Measurements from ENCODE around the gene DMRT1.
"Not testable (repeated sequence)": the region's sequence is repeated elsewhere in the genome, so short reads cannot be mapped to it uniquely, and the experiment has no call there.

Gene DMRT1

GRCh38 chr9:980640-981039, 139.1 kb downstream of the DMRT1 start:
- DNase-seq (ENCODE audit: low read depth) = no peak
- no peak overlapping the region for H3K4me3 ChIP-seq (ENCODE audit: low read depth, low read length)

- H3K4me3 ChIP-seq (ENCODE audit: low read depth, low read length) = no peak overlapping the region
- no peak for DNase-seq (ENCODE audit: low read depth)
These were observed 140.0 kb downstream of the DMRT1 start for GRCh38 chr9:981491-981898.

DNA sequence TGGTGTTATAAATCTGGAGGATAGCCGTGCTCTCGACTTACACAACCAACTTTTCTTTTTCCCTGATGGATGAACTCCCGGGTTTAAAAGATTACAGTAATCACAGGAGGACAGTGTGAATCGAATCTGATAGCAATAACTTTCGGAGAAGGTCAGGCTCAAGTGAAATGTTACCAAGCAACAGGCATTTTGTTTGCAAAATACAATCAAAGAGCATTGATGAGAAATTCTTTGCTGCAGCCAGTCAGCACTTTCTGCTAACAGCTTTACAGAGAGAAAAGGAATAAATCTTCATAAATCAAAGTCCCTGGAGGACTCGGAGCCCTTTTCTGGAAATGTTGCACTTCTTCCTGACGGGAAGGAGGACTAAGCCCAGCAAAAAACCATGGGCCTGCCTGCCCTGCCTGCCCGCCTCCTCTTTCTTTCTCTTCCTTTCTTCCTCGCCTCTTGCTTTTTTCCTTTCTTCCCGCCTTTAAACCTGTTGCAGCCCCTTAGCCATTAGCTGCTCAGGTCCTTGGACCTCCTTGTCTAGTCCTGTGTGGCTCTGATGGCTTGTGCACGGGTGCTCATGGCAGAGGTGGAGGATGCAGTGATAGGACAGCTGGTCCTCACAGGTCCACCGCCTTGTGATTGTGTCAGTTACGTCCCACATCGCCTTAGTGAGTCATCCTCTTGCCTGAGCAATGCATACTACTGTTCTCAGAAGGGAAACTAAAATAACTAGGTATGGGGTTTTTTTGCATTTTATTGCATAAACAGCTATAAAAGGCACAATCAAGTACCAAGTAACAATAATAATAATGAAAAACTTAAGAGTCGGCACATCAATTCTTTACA, 141.1 kb downstream of the DMRT1 start:
- no peak for DNase-seq (ENCODE audit: low read depth)

DNA sequence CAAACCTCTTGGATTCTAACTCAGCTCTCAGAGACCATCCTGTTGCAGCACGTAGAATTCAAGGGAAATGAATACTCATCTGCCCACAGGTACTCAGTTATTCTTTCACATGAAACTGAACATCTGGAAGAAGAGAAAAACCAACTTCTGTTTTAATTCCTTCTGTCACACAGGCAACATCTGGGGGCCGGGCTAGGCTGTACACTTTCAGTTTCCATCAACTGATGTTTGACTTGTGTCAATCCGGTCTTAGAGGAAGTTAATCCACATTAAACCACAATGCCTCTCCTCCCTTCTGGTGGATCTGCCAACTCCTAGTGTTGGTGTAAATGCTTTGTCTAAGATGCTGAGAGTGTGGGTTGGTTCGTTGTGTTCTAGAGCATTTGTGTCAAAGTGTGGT, 152.5 kb downstream of the DMRT1 start:
- H3K4me3 ChIP-seq (ENCODE audit: low read depth, low read length) = no peak overlapping the region
- no peak for DNase-seq (ENCODE audit: low read depth)

More for the DNA sequence above, 141.1 kb downstream of the DMRT1 start:
- no peak overlapping the region for H3K4me3 ChIP-seq (ENCODE audit: low read depth, low read length)

DNA sequence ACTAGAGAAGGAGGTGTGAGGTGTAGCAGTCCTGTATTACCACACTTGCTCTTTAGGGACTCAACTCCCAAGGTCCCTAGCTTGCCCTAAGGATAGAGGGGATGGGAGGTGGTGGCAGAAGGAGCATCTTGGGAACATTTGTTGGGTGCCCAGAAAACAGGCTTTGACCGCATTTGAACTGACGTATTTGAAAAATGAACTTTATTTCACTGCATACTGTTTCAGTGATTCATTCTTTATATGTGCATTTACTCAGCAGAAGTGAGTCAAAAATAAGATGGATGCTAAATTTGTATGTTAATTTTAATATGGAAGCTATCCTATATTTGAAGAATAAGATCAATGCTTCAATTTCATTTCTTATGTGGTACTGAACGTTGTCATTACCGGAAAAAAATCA, 153.7 kb downstream of the DMRT1 start:
- DNase-seq (ENCODE audit: low read depth) = no peak
- H3K4me3 ChIP-seq (ENCODE audit: low read depth, low read length) = no peak overlapping the region

DNA sequence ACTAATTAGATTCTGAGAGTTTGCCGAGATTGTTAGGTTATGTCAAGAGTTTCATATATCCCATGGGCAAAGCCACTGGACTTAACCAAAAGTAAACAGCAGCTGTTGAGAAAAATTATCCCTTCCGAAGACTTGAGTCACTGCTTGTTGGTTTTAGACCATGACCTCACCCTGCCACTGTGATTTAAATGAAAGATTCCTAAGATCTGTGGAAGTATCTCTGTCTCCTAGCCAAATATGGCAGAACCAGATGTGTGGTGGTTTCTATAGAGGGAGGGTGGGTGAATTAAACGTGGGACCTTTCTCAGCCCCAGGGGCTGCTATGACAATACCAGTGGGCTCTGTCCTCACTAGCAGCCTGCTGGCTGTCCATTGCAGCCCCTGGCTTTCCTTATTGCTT, 154.3 kb downstream of the DMRT1 start:
- DNase-seq (ENCODE audit: low read depth) = peak; percentile 59
- no peak overlapping the region for H3K4me3 ChIP-seq (ENCODE audit: low read depth, low read length)

DNA sequence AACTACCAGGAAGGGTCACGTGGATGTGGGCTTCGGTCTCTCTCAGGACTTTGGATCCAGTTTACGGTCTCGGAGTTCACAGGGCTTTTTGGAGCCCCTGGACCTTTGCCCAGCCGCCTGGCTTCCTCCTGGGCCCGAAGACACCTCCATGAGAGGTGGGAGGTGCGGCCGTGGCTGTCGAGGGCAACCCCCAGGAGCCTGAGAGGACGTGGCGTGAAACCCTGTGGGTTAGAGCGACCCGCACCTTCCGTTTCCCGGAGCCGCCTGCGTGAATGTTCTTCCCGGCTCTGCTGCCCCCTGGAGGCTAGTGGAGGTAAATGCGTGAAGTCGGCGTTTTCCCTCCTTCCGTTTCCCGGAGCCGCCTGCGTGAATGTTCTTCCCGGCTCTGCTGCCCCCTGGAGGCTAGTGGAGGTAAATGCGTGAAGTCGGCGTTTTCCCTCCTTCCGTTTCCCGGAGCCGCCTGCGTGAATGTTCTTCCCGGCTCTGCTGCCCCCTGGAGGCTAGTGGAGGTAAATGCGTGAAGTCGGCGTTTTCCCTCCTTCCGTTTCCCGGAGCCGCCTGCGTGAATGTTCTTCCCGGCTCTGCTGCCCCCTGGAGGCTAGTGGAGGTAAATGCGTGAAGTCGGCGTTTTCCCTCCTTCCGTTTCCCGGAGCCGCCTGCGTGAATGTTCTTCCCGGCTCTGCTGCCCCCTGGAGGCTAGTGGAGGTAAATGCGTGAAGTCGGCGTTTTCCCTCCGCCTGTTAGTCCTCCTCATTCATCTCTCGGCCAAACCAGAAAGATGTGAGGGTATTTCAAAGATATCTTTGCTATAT, 157.0 kb downstream of the DMRT1 start:
- not testable (repeated sequence) for H3K4me3 ChIP-seq (ENCODE audit: low read depth, low read length); DNase-seq (ENCODE audit: low read depth)

GRCh38 chr9:1001838-1002237, 160.3 kb downstream of the DMRT1 start:
- DNase-seq (ENCODE audit: low read depth) = no peak
- no peak overlapping the region for H3K4me3 ChIP-seq (ENCODE audit: low read depth, low read length)

DNA sequence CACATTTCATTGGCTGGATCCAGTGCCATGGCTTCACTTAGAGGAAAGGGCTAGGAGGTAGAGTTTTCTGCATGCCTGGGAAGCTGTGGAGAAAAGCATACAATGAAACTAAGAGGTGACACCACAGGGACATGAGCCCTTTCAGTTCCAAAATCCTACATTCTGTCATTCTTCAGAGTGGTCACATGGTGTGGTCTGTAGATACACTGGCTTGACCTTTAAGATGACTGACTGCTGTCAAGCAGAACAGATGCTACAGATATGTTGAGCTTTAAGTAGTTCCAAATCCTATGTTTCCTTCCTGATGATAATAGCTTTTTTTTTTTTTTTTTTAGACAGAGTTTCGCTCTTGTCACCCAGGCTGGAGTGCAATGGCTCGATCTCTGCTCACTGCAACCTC, 161.2 kb downstream of the DMRT1 start:
- DNase-seq (ENCODE audit: low read depth) = no peak
- no peak overlapping the region for H3K4me3 ChIP-seq (ENCODE audit: low read depth, low read length)

DNA sequence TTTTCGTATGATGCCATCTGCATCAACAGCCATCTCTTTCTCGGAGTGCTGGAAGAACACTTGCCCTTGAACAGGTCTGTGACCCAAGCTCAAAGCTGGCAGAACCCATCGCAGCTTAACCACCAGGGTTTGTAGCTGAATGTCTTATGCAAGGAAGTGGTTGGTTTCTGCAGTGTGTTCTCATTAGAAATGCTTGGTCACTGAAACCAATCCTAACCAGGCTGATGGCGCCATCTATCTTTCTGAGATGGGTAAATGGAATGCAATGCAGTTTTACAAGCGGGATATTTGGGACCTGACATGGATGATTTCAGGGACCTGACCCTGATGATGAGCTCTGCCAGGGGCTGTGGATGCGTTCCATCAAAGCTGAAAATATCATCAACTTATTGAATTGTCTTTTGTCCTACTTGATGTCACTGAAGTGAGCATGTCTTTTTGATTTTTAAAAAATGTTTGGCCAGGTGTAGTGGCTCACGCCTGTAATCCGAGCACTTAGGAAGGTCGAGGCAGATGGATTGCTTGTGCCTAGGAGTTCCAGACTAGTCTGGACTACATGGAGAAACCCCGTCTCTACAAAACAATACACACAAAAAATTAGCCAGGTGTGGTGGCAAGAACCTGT, 163.7 kb downstream of the DMRT1 start:
- no peak for DNase-seq (ENCODE audit: low read depth)
- no peak overlapping the region for H3K4me3 ChIP-seq (ENCODE audit: low read depth, low read length)

DNA sequence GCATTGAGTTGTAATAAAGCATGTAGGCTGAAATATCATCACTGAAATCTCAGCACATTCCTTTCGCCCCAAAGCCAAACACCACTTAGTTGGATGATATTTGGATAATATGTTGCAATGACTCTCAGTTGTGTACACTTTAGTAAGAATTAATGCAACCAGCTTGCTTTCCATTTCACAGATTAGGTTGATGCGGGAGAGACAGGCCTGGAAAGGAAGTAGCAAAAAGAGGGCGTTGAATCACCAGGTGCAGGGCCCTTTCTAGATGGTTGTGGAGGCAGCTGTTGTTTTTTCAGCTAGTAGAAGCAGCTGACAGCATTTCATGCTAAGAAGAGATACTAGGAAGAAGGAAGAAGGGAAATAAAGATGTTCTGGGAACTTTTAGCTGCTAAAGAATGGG, 165.8 kb downstream of the DMRT1 start:
- H3K4me3 ChIP-seq (ENCODE audit: low read depth, low read length) = no peak overlapping the region
- DNase-seq (ENCODE audit: low read depth) = no peak

DNA sequence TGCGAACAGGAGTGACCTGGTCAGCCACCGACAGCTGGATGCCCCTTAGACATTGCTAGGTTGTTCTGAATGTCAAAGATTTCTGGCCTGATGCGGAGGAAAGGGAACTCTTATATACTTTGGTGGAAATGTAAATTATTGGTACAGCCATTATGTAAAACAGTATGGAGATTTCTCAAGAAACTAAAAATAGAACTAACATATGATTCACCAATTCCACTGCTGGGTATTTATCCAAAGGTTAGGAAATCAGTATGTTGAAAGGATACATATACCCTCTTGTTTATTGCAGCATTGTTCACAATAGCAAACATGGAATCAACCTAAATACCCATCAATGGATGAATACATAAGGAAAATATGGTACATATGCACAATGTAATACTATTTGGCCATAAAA, 166.7 kb downstream of the DMRT1 start:
- no peak for DNase-seq (ENCODE audit: low read depth)
- no peak overlapping the region for H3K4me3 ChIP-seq (ENCODE audit: low read depth, low read length)

- no peak for DNase-seq (ENCODE audit: low read depth)
- H3K4me3 ChIP-seq (ENCODE audit: low read depth, low read length) = no peak overlapping the region
These were observed 167.7 kb downstream of the DMRT1 start for GRCh38 chr9:1009101-1009707.

DNA sequence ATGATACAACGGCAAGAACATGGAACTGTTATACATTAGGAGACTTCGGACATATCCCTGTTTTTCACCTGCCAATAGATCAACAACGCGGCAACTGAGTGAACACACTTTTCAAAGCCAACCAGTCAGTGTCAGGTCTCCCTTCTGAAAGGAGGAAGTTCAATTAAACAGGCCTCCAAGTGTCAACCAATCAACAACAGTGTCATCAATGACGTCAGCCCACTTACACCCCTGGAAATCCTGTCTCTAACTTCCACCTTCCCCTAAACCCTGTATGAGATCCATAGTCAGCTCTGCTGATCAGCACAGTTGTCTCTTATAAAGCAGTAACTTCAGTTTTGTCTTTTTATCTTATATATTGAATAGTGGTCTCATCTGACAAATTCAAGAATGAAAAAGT, 171.5 kb downstream of the DMRT1 start:
- DNase-seq (ENCODE audit: low read depth) = no peak

DNA sequence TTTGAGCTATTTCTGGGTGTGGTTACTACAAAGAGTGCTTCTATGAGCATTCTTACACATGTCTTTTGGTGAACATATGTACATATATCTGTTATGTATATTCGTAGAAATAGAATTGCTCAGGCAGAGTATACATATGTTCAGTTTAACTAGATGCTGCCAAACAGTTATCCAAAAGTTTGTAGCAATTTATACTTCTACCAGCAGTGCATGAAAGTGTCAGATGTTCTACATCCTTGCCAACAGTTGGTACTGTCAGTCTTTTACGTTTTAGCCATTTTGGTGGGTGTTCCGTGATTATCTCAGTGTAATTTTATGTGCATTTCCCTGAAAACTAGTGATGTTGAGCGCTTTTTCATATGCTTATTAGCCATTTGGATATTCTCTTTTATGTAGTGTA, 172.7 kb downstream of the DMRT1 start:
- DNase-seq (ENCODE audit: low read depth) = no peak
- no peak overlapping the region for H3K4me3 ChIP-seq (ENCODE audit: low read depth, low read length)

More for the DNA sequence above, 171.5 kb downstream of the DMRT1 start:
- H3K4me3 ChIP-seq (ENCODE audit: low read depth, low read length) = no peak overlapping the region

GRCh38 chr9:1014640-1015039, 173.1 kb downstream of the DMRT1 start:
- DNase-seq (ENCODE audit: low read depth) = no peak
- H3K4me3 ChIP-seq (ENCODE audit: low read depth, low read length) = no peak overlapping the region

DNA sequence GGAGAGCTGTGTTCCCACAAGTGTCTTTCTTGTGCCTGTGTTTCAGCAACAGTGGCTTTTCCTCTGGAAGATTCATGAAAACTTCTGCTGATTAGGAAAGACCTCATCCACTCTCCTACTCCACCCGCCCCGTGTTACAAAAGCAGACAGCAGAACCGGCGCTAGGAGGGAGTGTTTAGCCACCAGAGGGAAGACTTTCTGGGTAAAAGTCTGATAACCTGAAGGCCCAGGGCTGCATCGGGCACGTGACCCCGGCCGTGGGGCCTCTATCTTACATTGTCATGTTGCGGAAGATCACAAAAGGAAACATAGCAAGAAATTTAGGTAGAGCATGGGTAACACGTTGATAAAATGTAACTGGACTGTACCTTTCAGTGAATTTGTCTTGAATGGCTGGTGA, 176.6 kb downstream of the DMRT1 start:
- DNase-seq (ENCODE audit: low read depth) = no peak
- H3K4me3 ChIP-seq (ENCODE audit: low read depth, low read length) = no peak overlapping the region
